GM23248 (cell line): ENCODE measurements around the gene ZBTB20.

ENCODE experiments used
- EZH2 ChIP-seq: fragments of 200-600 bp; sonication (generic); IDR thresholded peaks from 2 replicates; pipeline ENCODE4 v1.6.1; 2018; ENCODE audit warnings: antibody characterized with exemption, mild to moderate bottlenecking; ENCODE audit not compliant: insufficient read depth, poor library complexity, severe bottlenecking
- EZH2phosphoT487 ChIP-seq: fragments of 200-600 bp; sonication (generic); IDR thresholded peaks from 2 replicates; pipeline ENCODE4 v1.6.1; 2018; ENCODE audit warnings: antibody characterized with exemption, moderate library complexity, mild to moderate bottlenecking, low read depth; ENCODE audit not compliant: insufficient read depth

- TF ChIP-seq EZH2: no peak
- TF ChIP-seq EZH2phosphoT487: no peak
These were observed 446.4 kb downstream of the ZBTB20 start for GRCh38 chr3:114700637-114701234.
